Heart right ventricle (tissue), 16 donors: ENCODE data around the gene TMOD1. TPM values are rescaled to one million over a fixed set of nuclear protein-coding genes. Genes with fewer than 3 reads are reported as not detected.
"Not testable (repeated sequence)": the region's sequence is repeated elsewhere in the genome, so short reads cannot be mapped to it uniquely, and the experiment has no call there.

Source experiments
- ATAC-seq, 8 donors: fragments of 200-7000 bp; cut with Tn5 transposase; one replicate each; pipeline ENCODE4 v1.9.1; 2020; ENCODE audit warnings: mild to moderate bottlenecking in 8 of 8, moderate library complexity in 8 of 8, moderate number of reproducible peaks in 1 of 8
- DNase-seq, 2 donors: peaks; one replicate each; pipeline ENCODE4 v3.0.0-alpha.2; 2020
- H3K27ac ChIP-seq, 10 donors: fragments of 200-600 bp; sonication (generic) in 2 of 10; one replicate each; pipeline versions ENCODE4 v1.5.0 to v1.8.0; 2020 to 2022; ENCODE audit warnings: mild to moderate bottlenecking in 3 of 10
- H3K27me3 ChIP-seq, 7 donors: fragments of 200-600 bp; one replicate each; pipeline ENCODE4 v1.8.0; 2021 to 2022; ENCODE audit warnings: mild to moderate bottlenecking in 2 of 7
- H3K36me3 ChIP-seq, 9 donors: fragments of 200-600 bp; sonication (generic) in 1 of 9; one replicate each; pipeline versions ENCODE4 v1.5.0 to v1.8.0; 2020 to 2022; ENCODE audit warnings: mild to moderate bottlenecking in 2 of 9
- H3K4me1 ChIP-seq, 9 donors: fragments of 200-600 bp; sonication (generic) in 1 of 9; one replicate each; pipeline versions ENCODE4 v1.5.0 to v1.8.0; 2020 to 2022; ENCODE audit warnings: mild to moderate bottlenecking in 4 of 9
- H3K4me3 ChIP-seq, 10 donors: fragments of 200-600 bp; sonication (generic) in 2 of 10; one replicate each; pipeline versions ENCODE4 v1.5.0 to v1.8.0; 2020 to 2022; ENCODE audit warnings: mild to moderate bottlenecking in 7 of 10, moderate library complexity in 2 of 10
- H3K9me3 ChIP-seq, 11 donors: fragments of 200-600 bp in 10 of 11; sonication (generic) in 2 of 11; one replicate each; pipeline versions ENCODE4 v1.5.0 to v1.8.0; 2013 to 2022; ENCODE audit warnings: mild to moderate bottlenecking in 2 of 11, control low read depth in 1 of 11, moderate library complexity in 1 of 11
- WGBS, 2 donors: extraction: QIAGEN DNeasy Blood & Tissue Kit; methylation state at CpG; one replicate each; pipeline ENCODE4 v1.1.7; 2013; ENCODE audit warnings: inconsistent platforms in 1 of 2; 5-methylcytosine and 5-hydroxymethylcytosine counted together
- intact Hi-C, 10 donors: fragments of 100-400 bp; cut with DNase I; formaldehyde crosslinking; loops; one replicate each; pipeline versions ENCODE4 v1.11.1 to v1.14.2; 2022
- polyA plus RNA-seq, 2 donors: library from polyadenylated mRNA; stranded (reverse); fragments of 200-250 nt; gene quantifications; one replicate each; pipeline ENCODE4 v1.2.3, GENCODE V29; 2013
- total RNA-seq, 10 donors: library from RNA; stranded (reverse); fragmentation: NEBNext Ultra II Directional in 3 of 10; extraction: Animal tissue kit (Norgen Biotek cat#: 25700) in 3 of 10; gene quantifications; one replicate each; pipeline versions ENCODE4 v1.2.1 to v1.2.4, GENCODE V29; 2021 to 2023
- TF ChIP-seq, protein P1 (sequence below), 9 donors: fragments of 200-600 bp; sonication (generic) in 2 of 9; IDR thresholded peaks; one replicate each; pipeline versions ENCODE4 v1.5.0 to v1.8.0; 2021 to 2022; ENCODE audit warnings: antibody characterized with exemption in 9 of 9, mild to moderate bottlenecking in 5 of 9, moderate library complexity in 1 of 9
- donor health status: Arrhythmogenic right ventricular cardiomyopathy.
- donor health status: ischemic (EF 13 %, LVEDD 7.1; RV severe dilation, severe dysfunction).
- donor health status: healthy with polysubstance abuse.
- donor health status: DM: no; HTN: yes; CAD: no.
- donor health status: DM: no; HTN: no; CAD: no.
- donor health status: ischemic (EF 25% LVEDD 6.9; RV normal size, moderate dysfunction).
- donor health status: ischemic (EF 25% LVEDD 5.7; RV mildly dilated, moderate dysfunction).
- donor health status: healthy.
- donor health status: DM: yes; HTN: yes; CAD: no.
- donor health status: Ischemic cardiomyopathy.
- donor health status: ischemic (EF 35%, LVEDD 5.7; RV mildly dilated, moderate dysfunction).
- donor health status: nonischemic (EF 11% LVEDD 7.7; RV severe dilation, severe dysfunction).
- donor health status: DM: yes; HTN: yes; CAD: no.
- donor health status: PGD.
- donor health status: ischemic (EF 29% LVEDD 5.4; RV normal size, mild dysfunction).
- donor health status: nonischemic (EF 23%, LVEDD 6.1; RV moderate dilation, normal function).

TMOD1 gene
- total and polyA plus RNA-seq, 12 donors: 83.7 to 203 (median 176) TPM

DNA sequence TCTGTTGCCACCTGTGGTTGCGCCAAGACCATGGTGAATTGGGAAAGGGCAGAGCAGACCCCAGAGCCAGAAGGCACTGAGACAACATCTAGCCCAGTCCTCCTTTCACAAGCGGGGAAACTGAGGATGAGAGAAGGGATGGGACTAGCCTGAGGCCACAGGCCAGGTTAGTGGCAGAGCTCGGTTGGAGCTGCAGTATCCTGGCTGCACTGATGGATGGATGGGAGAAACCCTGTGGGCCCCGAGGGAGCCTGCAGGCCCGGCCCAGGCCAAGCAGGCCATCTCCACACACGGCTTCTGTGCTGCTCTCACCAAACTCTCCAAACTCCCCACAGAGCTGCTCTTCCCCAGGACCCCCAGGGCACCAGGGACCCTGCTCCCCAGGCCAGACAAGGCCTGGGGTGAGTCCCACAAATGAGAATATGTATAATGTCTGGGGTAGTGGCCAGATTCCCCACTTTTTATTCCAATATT, 71.5 kb downstream of the TMOD1 start:
- ATAC-seq (peak in 1 of 8 donors; percentile 7), DNase-seq (no peak)
- Histone ChIP-seq H3K9me3 (no peaks in the 10 kb centered on the region), H3K36me3 (peaks cover 0 to 57% (median 0%) of the 10 kb centered on the region in 9 donors), H3K27me3 (no peaks in the 10 kb centered on the region), H3K27ac (peak overlapping the region in 1 of 10 donors; percentile 6), H3K4me1 (peaks cover 2 to 24% (median 15%) of the 10 kb centered on the region in 9 donors), H3K4me3 (no peak overlapping the region)
- TF ChIP-seq, protein P1, sequence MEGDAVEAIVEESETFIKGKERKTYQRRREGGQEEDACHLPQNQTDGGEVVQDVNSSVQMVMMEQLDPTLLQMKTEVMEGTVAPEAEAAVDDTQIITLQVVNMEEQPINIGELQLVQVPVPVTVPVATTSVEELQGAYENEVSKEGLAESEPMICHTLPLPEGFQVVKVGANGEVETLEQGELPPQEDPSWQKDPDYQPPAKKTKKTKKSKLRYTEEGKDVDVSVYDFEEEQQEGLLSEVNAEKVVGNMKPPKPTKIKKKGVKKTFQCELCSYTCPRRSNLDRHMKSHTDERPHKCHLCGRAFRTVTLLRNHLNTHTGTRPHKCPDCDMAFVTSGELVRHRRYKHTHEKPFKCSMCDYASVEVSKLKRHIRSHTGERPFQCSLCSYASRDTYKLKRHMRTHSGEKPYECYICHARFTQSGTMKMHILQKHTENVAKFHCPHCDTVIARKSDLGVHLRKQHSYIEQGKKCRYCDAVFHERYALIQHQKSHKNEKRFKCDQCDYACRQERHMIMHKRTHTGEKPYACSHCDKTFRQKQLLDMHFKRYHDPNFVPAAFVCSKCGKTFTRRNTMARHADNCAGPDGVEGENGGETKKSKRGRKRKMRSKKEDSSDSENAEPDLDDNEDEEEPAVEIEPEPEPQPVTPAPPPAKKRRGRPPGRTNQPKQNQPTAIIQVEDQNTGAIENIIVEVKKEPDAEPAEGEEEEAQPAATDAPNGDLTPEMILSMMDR (IDR thresholded peaks at IDR 0.05): no peak
- intact Hi-C loops: no loop called here
- 80 to 86% methylated on average over 6 of the region's 6 CpGs for WGBS, 2 donors

GRCh38 chr9:97573482-97574073, 72.1 kb downstream of the TMOD1 start:
- peaks cover 0 to 52% (median 0%) of the 10 kb centered on the region in 9 donors for H3K36me3 ChIP-seq
- ATAC-seq: no peak
- H3K9me3 ChIP-seq: no peaks in the 10 kb centered on the region
- no peaks in the 10 kb centered on the region for H3K27me3 ChIP-seq
- TF ChIP-seq, protein P1 (IDR thresholded peaks at IDR 0.05): no peak
- WGBS, 2 donors: 91 to 93% methylated on average over 5 of the region's 5 CpGs
- H3K27ac ChIP-seq: no peak overlapping the region
- H3K4me3 ChIP-seq: no peak overlapping the region
- no peak for DNase-seq
- intact Hi-C loops: no loop called here
- peaks cover 2 to 25% (median 16%) of the 10 kb centered on the region in 9 donors for H3K4me1 ChIP-seq

GRCh38 chr9:97574101-97574571, 72.7 kb downstream of the TMOD1 start:
- intact Hi-C loops, H3K4me3 ChIP-seq, H3K9me3 ChIP-seq, H3K27me3 ChIP-seq, DNase-seq, ATAC-seq, H3K27ac ChIP-seq: not testable (repeated sequence)
- H3K36me3 ChIP-seq: peaks cover 0 to 47% (median 0%) of the 10 kb centered on the region in 9 donors
- WGBS, 2 donors: 95 to 96% methylated on average over 41 to 47 of the region's 47 CpGs
- peaks cover 2 to 30% (median 16%) of the 10 kb centered on the region in 9 donors for H3K4me1 ChIP-seq

DNA sequence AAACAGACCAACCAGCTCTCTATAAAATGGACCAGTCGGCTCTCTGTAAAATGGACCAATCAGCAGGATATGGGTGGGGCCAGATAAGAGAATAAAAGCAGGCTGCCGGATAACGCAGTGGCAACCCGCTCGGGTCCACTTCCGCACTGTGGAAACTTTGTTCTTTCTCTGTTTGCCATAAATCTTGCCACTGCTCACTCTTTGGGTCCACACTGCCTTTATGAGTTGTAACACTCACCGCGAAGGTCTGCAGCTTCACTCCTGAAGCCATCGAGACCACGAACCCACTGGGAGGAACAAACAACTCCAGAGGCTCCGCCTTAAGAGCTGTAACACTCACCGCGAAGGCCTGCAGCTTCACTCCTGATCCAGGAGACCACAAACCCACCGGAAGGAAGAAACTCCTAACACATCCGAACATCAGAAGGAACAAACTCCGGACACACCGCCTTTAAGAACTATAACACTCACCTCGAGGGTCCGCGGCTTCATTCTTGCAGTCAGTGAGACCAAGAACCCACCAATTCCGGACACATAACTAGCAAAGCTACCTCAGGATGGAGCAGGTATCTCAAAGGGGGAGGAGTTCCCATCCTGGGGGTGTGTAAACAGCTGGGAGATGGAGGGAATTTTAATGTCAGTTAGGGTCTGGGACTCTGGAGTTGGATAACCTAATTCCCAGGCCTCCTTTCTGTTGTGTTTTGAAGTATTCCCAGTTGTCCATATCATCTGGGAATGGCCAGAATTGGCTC, 73.6 kb downstream of the TMOD1 start:
- WGBS, 2 donors: 82 to 86% methylated on average over 21 of the region's 21 CpGs
- peaks cover 0 to 37% (median 0%) of the 10 kb centered on the region in 9 donors for H3K36me3 ChIP-seq
- H3K27ac ChIP-seq, H3K27me3 ChIP-seq, H3K9me3 ChIP-seq, ATAC-seq, intact Hi-C loops, DNase-seq: not testable (repeated sequence)
- H3K4me1 ChIP-seq: peaks cover 2 to 32% (median 18%) of the 10 kb centered on the region in 9 donors
- H3K4me3 ChIP-seq: peak overlapping the region in 3 of 10 donors; percentile 5 to 31 (median 12)

GRCh38 chr9:97575673-97576200, 74.3 kb downstream of the TMOD1 start:
- peaks cover 2 to 25% (median 13%) of the 10 kb centered on the region in 9 donors for H3K4me1 ChIP-seq

More at GRCh38 chr9:97575673-97576200, 74.3 kb downstream of the TMOD1 start:
- Histone ChIP-seq H3K27me3 (no peaks in the 10 kb centered on the region), H3K27ac (no peak overlapping the region), H3K9me3 (no peaks in the 10 kb centered on the region), H3K36me3 (peaks cover 0 to 31% (median 0%) of the 10 kb centered on the region in 9 donors), H3K4me3 (peak overlapping the region in 2 of 10 donors; percentile 12 to 31)
- DNase-seq (no peak), ATAC-seq (no peak)
- WGBS, 2 donors: 81 to 89% methylated on average over 11 of the region's 11 CpGs
- intact Hi-C loops: no loop called here
- TF ChIP-seq, protein P1 (IDR thresholded peaks at IDR 0.05): no peak
